GM18508 (cell line): Measurements from ENCODE around the gene GAN.
A peak's percentile ranks its signal among the peaks of the same experiment; 100 is the strongest.

Experiments
- ATAC-seq: cut with Tn5 transposase; IDR thresholded peaks from one replicate; pipeline ENCODE4 v1.9.1; 2021; ENCODE audit warnings: moderate number of reproducible peaks; ENCODE audit not compliant: insufficient read depth, unreplicated experiment

The GAN gene, protein sequence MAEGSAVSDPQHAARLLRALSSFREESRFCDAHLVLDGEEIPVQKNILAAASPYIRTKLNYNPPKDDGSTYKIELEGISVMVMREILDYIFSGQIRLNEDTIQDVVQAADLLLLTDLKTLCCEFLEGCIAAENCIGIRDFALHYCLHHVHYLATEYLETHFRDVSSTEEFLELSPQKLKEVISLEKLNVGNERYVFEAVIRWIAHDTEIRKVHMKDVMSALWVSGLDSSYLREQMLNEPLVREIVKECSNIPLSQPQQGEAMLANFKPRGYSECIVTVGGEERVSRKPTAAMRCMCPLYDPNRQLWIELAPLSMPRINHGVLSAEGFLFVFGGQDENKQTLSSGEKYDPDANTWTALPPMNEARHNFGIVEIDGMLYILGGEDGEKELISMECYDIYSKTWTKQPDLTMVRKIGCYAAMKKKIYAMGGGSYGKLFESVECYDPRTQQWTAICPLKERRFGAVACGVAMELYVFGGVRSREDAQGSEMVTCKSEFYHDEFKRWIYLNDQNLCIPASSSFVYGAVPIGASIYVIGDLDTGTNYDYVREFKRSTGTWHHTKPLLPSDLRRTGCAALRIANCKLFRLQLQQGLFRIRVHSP

DNA sequence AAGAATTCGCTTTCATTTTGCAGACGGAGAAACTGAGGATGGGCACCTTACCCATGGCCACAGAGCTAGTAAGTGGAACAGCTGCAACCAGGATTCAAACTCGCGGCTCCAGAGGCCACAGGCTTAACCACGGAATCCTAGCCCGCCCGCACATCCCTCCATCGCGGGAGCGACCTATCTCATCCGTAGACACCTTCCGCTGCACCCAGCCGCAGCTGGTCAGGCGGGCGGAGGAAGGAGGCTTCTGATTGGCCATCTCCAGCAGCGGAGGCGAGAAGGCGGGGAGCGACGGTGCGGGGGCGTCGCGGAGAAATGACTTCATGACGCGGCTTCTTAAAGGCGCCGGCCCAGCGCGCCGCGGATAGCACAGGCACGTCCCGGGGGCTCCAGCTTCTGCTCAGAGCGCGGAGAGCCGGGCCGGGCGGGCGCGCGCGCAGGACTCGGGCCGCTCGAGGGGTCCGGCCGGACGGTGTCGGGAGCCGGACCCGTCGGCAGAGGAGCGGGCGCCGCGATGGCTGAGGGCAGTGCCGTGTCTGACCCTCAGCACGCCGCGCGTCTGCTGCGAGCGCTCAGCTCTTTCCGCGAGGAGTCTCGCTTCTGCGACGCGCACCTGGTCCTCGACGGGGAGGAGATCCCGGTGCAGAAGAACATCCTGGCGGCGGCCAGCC lies at the start of gene GAN:
Gene GAN (plus strand): TSS at position 360 of the 668 bp plus-strand sequence. CDS start 152 bp downstream, at position 512.
- peak; percentile 91 for ATAC-seq

DNA sequence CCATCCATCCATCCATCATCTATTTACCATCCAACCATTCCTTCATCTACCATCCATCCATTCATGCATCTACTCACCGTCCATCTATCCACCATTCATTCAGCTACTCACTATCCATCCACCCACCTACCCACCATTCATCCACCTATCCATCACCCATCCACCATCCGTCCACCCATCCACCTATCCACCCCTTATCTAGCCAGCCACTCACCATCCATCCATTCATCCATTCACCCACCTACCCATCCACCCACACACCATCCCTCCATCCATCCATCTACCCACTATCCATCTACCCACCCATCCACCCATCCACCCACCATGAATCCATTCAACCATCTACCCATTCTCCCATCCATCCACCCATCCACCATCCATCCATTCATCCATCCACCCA lies 49.7 kb upstream of the GAN start:
- no peak for ATAC-seq

DNA sequence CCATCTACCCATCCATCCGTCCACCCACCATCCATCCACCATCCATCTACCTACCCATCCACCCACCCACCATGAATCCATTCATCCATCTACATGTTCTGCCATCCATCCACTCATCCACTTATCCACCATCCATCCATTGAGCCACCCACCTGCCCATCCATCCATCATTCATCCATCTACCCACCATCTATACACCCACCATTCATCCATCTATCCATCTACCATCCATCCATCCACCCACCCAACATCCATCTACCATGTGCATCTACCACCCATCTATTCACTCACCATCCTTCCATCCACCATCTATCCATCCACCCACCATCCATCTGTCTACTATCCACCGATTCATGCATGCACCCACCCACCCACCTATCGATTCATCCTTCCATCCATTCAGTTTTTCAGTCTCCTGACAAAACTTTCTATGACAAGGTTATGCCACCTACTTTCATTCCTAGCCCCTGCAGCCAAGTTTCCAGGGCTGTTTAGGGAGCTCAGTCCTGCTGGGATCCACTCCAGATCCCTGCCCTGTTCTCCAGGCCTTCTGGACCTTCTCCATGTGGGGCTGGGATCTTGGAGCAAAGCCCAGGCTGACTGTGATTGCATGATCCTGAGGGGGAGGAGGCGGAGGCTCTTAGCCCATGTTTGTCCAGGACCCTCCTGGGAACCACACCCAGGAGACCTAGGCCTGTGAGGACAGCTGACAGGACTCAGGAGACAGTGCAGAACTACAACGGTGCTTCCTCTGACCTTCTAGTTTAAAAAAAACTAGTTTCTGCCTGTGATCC lies 48.9 kb upstream of the GAN start:
- ATAC-seq = no peak

DNA sequence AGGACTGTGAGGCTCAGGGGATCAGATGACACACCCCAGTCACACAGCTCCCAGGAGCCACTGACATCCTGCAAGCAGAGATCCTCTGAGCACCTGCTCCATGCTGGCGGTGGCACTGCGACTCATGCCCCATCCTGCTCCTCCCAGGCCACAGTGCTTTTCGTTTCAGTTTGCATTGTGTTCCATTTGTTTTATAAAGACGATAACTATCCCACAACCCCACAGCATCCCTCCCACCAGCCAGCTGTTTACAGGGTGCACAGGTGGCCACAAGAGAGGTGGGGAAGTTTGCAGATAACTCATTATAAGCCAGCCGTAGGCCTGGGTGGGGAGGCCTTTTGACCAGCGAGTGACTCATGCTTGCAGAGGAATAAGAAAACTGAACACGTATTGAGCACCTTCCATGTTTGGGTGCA lies 48.1 kb upstream of the GAN start:
- no peak for ATAC-seq

DNA sequence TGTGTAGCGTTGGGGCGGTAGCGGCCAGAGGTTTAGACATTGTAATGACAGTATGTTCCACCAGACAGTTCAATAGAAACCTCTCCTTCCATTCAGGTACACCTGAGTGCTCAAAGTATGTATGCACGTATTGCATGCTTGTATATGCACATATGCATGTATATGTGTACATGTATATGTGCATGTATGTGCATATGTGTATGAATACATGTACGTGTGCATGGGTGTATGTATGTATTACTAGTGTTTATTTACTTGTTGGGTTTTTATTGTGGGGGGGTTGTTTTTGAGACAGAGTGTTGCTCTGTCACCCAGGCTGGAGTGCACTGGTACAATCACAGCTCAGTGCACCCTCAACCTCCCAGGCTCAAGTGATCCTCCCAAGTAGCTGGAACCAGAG lies 46.3 kb upstream of the GAN start:
- no peak for ATAC-seq

DNA sequence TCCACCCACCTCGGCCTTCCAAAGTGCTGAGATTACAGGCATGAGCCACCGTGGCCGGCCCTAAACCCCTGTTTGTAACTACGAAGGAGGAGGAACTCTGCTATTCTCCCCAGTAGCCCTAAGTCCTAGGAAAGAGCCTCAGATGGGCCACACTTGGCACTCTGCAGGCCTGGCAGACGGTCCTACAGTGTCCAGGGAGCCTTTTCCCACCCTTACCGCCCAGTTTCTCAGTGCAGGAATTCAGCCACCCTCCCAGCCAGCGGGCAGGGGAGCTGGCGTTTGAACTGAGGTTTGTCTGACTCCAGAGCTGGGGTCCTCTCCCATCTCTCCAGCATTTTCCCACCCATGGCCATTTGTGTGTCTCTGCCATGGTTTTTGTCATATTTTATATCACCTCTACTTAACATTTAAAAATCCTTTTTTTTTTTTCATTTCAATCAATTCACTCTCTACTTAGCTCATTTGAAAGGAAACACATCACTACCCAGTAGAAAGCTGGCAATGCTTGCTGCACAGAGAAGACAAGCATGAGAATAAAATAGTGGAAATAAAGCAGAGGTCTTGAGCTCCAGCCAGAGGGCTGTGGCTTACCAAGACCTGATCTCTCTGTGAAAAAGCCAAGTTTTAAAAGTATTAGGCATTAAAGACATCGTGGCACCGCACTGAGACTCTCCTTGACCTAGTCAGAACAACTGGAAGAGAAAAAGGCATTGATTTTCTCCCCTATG lies 41.4 kb upstream of the GAN start:
- no peak for ATAC-seq

DNA sequence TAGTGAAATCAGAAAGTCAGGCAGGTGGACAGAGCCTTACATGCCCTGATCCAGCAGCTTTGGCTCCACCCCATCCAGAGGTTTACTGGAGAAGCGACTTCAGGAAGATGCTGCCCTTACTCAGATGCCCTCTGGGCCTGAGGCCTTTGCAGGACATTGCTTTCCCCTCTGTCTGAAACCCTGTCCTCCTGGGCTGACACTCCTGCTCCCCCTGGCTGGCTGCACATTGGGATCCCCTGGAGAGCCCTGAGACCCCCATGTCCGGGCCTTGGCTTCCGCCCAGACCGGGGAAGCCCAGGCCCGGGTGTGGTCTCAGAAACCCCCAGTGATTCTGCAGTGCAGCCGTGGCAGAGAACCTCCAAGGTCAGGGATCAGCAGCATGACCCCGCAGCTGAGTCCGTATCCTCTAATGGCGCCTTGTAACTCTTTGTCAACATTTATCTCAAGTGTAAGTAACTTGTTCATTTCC lies 39.7 kb upstream of the GAN start:
- ATAC-seq = no peak

DNA sequence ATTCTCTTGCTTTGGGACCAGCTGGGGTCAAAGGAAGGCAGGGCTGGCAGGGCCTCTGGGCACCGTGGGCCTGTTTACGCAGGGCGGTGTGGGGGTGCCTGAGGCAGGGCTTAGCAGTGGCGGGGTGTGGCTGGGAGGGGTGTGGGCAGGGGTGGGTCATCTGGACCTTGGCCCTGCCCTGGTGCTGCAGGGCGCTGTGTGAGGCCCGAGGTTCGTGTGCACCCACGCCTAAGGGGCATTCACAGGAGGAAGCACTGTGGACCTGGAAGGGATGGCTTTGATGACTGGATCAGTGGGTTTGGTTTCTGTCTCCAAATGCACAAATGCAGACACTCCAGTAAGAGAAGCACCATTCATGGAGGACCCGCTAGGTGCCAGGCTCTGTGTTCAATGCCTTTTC lies 39.0 kb upstream of the GAN start:
- no peak for ATAC-seq

DNA sequence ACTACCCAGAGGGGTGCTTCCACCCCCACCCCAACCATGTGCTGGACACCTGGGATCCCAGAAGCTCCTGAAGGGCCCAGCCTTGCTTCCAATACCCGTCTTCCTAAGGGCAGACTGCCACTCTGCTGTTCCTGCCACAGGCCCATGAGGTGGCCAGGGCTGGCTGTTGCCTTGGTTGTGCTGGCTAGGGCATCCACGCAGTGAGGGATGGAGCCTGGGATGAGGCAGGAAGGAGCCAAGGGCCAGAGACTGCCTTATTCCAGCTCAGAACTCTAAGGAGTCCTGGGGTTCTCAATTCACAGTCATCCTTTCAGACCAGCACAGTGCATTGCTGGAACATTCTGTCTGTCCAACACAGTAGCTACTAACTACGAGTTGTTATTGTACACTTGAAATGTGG lies 38.4 kb upstream of the GAN start:
- ATAC-seq = no peak

DNA sequence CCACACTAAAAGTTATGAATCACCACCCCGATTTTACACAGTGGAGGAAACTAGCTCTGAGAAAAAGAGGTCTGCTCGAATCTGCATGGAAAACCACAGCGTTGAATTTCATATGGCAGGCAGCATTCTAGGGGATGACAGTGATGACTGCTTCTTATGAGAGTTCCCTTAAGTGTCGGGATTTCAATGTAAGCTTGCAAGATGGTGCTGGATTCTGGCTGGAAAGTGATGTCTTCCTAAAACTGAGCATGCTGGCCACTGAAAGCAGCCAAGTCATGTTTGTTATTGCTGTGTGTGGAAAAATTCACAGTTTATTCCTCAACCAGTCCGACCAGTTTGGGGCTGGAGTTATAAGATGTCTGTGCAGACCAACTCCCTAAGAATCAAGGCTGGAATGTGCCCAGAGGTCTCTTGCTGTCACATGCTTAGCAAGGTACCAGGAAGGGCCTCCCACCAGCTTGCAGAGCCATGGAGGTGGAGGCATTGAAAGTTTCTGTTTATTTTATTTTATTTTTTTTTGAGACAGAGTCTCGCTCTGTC lies 37.2 kb upstream of the GAN start:
- no peak for ATAC-seq

DNA sequence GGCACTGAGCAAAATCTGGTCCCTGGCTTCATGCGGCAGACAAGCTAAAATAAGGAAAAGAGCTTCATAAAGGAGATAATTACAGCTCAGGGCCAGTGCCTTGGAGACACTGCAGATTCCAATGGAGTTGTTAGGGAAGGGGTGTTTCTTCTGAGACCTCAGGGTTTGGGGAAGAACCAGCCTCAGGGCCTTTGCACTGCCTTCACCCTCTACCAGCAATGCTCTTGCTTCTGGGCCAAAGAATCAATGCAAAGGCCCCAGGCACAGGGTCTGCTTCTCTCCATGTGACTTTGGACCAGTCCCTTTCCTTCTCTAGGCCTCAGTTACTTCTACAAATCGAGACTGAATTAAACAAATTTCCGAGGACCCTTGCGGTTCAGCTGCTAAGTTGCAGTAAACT lies 36.2 kb upstream of the GAN start:
- ATAC-seq = no peak

DNA sequence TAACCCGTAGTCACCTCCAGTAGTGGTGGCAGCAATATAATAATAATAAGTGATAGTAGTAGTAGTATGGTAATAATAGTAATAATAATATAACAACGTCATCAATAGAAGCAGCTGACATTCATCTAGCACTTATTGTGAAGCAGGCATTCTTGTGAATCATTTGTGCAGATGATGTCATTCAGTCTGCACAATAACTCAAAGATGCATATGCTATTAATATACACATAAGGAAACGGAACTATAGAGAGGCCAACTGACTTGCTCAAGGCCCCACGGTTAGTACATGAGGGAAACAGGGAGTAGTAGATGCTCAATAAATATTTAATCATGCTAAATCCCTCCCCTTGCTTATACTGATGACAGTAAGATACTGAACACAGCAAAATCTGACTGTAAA lies 35.4 kb upstream of the GAN start:
- ATAC-seq = no peak

DNA sequence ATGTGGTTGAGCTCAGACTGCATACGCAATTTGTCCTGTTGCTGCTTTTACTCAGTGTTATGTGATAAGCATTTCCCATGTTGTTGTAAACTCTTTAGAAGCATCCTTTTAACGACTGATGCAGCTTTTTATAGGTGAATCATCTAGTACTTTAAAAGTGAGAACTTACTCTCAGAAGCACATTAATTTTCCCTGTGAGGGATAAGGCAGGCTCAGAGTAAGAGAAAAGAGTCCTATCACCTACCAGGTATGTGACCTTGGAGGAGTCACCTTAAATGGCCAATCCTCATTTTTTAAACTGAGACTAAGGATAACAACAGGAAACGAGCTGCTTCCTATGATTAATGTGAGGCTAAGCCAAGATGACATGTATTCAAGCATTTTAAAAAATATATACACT lies 34.4 kb upstream of the GAN start:
- no peak for ATAC-seq

DNA sequence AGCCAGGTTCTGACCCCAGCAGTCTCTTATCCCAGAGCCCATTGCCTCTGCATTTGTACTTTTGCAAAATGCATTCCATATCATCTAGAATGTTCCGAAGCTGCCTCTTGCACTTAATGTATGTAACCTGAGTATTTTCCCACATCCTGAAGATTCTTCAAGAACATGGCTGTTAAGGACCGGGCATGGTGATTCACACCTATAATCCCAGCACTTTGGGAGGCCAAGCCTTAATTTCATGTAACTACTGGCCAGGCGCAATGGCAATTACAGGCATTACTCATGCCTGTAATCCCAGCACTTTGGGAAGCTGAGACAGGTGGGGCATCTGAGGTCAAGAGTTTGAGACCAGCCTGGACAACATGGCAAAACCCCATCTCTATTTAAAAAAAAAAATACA lies 31.7 kb upstream of the GAN start:
- no peak for ATAC-seq

DNA sequence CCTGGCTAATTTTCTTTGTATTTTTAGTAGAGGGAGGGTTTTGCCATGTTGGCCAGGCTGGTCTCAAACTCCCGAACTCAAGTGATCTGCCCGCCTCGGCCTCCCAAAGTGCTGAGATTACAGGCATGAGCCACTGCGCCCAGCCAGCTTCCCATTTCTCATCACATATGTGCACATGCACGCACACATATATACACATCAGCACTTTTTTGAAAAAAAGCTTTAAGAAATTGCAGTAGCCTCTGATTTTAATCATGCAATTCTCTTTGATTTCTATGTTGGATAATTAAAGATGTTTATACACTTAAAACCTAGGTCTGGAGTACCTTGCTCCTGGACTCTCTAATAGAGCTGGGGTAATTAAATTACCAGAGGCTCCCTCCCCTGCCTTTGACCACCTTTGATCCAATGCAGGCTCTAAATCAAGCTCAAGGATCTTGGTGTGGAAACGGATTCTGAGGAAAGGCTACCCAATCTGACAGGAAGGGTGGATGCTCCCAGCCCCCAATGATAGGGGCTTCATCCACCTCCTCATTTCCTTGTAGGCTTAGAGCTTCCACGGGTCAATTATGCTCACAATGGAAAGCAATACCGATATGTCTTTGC lies 29.7 kb upstream of the GAN start:
- ATAC-seq = no peak

DNA sequence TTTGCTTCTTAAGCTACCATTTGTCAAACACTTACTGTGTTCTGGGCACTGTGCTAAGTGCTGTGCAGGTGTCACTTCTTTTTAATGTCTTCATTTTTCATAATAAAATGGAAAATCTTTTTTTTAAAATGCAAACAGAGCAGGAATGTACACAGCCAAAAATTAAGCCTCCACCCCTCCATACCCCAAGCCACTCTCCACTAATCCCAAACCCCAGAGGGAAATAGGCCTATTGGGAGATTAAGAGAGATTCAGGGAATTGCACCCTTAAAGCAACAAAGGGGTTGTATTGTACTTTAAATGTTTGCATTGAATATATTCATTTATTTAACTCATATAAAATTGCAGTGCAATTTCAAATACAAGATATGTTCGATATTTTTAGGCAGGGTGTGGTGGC lies 28.6 kb upstream of the GAN start:
- ATAC-seq = no peak

DNA sequence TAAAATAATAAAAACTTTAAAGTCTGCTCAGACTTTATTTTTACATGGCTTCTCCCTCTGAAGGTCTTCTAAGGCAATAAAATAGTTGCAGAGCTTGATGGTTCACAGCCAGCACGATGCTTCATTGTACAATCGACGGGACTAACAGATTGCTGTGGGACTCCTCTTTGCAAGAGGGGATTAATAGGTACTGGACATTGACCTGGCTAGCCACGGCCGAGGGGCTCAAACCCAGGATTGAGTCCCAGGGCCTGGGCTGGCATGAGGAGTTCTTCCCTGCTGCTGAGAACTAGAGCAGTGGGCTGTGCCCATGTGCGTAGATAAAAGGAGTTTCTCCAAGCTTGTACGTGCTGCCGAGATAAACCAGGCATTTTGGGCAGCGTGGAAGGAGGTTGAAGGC lies 23.6 kb upstream of the GAN start:
- no peak for ATAC-seq

DNA sequence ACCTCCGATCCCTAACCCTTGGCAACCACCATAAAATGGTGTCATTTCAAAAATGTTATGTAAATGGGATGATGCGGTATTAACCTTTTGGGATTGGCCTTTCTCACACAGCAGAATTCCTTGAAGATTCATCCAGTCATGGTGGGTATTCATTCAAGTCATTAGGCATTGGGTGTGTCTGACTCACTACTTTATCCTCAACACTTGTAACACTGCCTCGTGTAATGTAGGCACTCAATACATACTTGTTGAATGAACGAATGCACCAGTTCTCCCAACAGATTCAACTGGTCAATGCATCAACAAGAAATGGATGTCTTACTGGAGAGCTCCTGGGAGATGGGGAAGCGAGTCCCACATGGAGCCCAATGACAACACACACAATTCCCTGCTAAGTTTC lies 21.8 kb upstream of the GAN start:
- no peak for ATAC-seq
